Small intestine (tissue), 16 donors: ENCODE results near the gene AGPAT1. TPM values are rescaled to one million over a fixed set of nuclear protein-coding genes. Genes with fewer than 3 reads are reported as not detected.

Experiments used
- DNase-seq, 2 donors: peaks; one replicate each; pipeline versions ENCODE4 v3.0.0 to v3.0.0-alpha.2; 2013
- FAIRE-seq: peaks from 2 replicates; lab custom pipeline; 2012; peaks lifted over from hg19 to GRCh38; lab: Jason Lieb, UNC
- H3K27ac ChIP-seq, 3 donors: one replicate each; pipeline ENCODE4 v1.5.1; 2013; ENCODE audit warnings: low read length in 2 of 3, mild to moderate bottlenecking in 2 of 3, control low read depth in 1 of 3, inconsistent platforms in 1 of 3, low read depth in 1 of 3, moderate library complexity in 1 of 3
- H3K27me3 ChIP-seq, 3 donors: one replicate each; pipeline ENCODE4 v1.6.1; 2013; ENCODE audit warnings: low read length in 3 of 3, inconsistent platforms in 1 of 3; ENCODE audit not compliant: control insufficient read depth in 3 of 3, insufficient read depth in 3 of 3
- H3K36me3 ChIP-seq, 3 donors: one replicate each; pipeline ENCODE4 v1.6.1; 2013; ENCODE audit warnings: low read length in 3 of 3, inconsistent platforms in 1 of 3, low read depth in 1 of 3, mild to moderate bottlenecking in 1 of 3, moderate library complexity in 1 of 3; ENCODE audit not compliant: control insufficient read depth in 3 of 3, insufficient read depth in 2 of 3
- H3K4me1 ChIP-seq, 3 donors: one replicate each; pipeline ENCODE4 v1.6.1; 2013; ENCODE audit warnings: low read length in 2 of 3, inconsistent platforms in 1 of 3, low read depth in 1 of 3, mild to moderate bottlenecking in 1 of 3, moderate library complexity in 1 of 3; ENCODE audit not compliant: control insufficient read depth in 3 of 3, insufficient read depth in 2 of 3
- H3K4me3 ChIP-seq, 3 donors: one replicate each; pipeline ENCODE4 v1.5.1; 2013; ENCODE audit warnings: low read length in 3 of 3, control low read depth in 1 of 3, inconsistent platforms in 1 of 3, low read depth in 1 of 3, mild to moderate bottlenecking in 1 of 3, moderate library complexity in 1 of 3
- H3K9me3 ChIP-seq, 2 donors: one replicate each; pipeline ENCODE4 v1.6.1; 2013; ENCODE audit warnings: low read depth in 1 of 2, low read length in 1 of 2; ENCODE audit not compliant: control insufficient read depth in 2 of 2, insufficient read depth in 1 of 2
- WGBS, 3 donors: extraction: QIAGEN DNeasy Blood & Tissue Kit; methylation state at CpG; one replicate each; pipeline ENCODE4 v1.1.7; 2013; 5-methylcytosine and 5-hydroxymethylcytosine counted together
- long read RNA-seq, 10 donors: transcript quantifications; one replicate each; lab custom pipeline, GENCODE V29; 2026
- polyA plus RNA-seq, 4 donors: library from polyadenylated mRNA; stranded (reverse) in 3 of 4; unstranded in 1 of 4; fragments of 200-250 nt in 3 of 4; fragments of 120-200 nt in 1 of 4; gene quantifications; one replicate each; pipeline versions ENCODE4 v1.2.1 to v1.2.3, GENCODE V29; 2013
- donor health status: healthy with polysubstance abuse.
- donor health status: control.
- donor health status: control.
- donor health status: Bipolar disorder and iron deficiency.
- donor health status: healthy.

The AGPAT1 gene, protein sequence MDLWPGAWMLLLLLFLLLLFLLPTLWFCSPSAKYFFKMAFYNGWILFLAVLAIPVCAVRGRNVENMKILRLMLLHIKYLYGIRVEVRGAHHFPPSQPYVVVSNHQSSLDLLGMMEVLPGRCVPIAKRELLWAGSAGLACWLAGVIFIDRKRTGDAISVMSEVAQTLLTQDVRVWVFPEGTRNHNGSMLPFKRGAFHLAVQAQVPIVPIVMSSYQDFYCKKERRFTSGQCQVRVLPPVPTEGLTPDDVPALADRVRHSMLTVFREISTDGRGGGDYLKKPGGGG
- 100 to 1,000 TPM in 1 of 4 donors, 10 to 100 TPM in 3; 41.9 to 112 (median 63.2) TPM for polyA plus RNA-seq
- long read RNA-seq, donor 1, transcript AGPAT1-206 (7 exons, 2,496 nt), result major isoform, 20 of 284 reads
- long read RNA-seq, donor 1, transcript AGPAT1-203 (7 exons, 2,234 nt), result minor isoform, 17 of 284 reads
- long read RNA-seq, donor 1, partial matches to known transcripts, result 74 of 284 reads
- long read RNA-seq, donor 1, other reads (novel, unspliced or antisense), result 173 of 284 reads
- long read RNA-seq, donor 2, partial matches to known transcripts, result 0 of 7 reads
- long read RNA-seq, donor 2, other reads (novel, unspliced or antisense), result 0 of 7 reads
- long read RNA-seq, donor 3, transcript AGPAT1-206 (7 exons, 2,496 nt), result minor isoform, 5 of 16 reads
- long read RNA-seq, donor 3, transcript AGPAT1-203 (7 exons, 2,234 nt), result major isoform, 11 of 16 reads
- long read RNA-seq, donor 3, partial matches to known transcripts, result 0 of 16 reads
- long read RNA-seq, donor 3, other reads (novel, unspliced or antisense), result 0 of 16 reads
- long read RNA-seq, donor 4, result 0 reads
- long read RNA-seq, donor 5, partial matches to known transcripts, result 0 of 1 reads
- long read RNA-seq, donor 5, other reads (novel, unspliced or antisense), result 0 of 1 reads
- long read RNA-seq, donor 6, transcript AGPAT1-206 (7 exons, 2,496 nt), result minor isoform, 7 of 22 reads
- long read RNA-seq, donor 6, transcript AGPAT1-203 (7 exons, 2,234 nt), result major isoform, 14 of 22 reads
- long read RNA-seq, donor 6, partial matches to known transcripts, result 0 of 22 reads
- long read RNA-seq, donor 6, other reads (novel, unspliced or antisense), result 0 of 22 reads
- long read RNA-seq, donor 7, transcript AGPAT1-203 (7 exons, 2,234 nt), result major isoform, 22 of 27 reads
- long read RNA-seq, donor 7, partial matches to known transcripts, result 0 of 27 reads
- long read RNA-seq, donor 7, other reads (novel, unspliced or antisense), result 0 of 27 reads
- long read RNA-seq, donor 8, partial matches to known transcripts, result 0 of 1 reads
- long read RNA-seq, donor 8, other reads (novel, unspliced or antisense), result 0 of 1 reads
- long read RNA-seq, donor 9, partial matches to known transcripts, result 0 of 4 reads
- long read RNA-seq, donor 9, other reads (novel, unspliced or antisense), result 0 of 4 reads
- long read RNA-seq, donor 10, transcript AGPAT1-206 (7 exons, 2,496 nt), result minor isoform, 6 of 28 reads
- long read RNA-seq, donor 10, transcript AGPAT1-203 (7 exons, 2,234 nt), result major isoform, 16 of 28 reads
- long read RNA-seq, donor 10, partial matches to known transcripts, result 5 of 28 reads
- long read RNA-seq, donor 10, other reads (novel, unspliced or antisense), result 0 of 28 reads

DNA sequence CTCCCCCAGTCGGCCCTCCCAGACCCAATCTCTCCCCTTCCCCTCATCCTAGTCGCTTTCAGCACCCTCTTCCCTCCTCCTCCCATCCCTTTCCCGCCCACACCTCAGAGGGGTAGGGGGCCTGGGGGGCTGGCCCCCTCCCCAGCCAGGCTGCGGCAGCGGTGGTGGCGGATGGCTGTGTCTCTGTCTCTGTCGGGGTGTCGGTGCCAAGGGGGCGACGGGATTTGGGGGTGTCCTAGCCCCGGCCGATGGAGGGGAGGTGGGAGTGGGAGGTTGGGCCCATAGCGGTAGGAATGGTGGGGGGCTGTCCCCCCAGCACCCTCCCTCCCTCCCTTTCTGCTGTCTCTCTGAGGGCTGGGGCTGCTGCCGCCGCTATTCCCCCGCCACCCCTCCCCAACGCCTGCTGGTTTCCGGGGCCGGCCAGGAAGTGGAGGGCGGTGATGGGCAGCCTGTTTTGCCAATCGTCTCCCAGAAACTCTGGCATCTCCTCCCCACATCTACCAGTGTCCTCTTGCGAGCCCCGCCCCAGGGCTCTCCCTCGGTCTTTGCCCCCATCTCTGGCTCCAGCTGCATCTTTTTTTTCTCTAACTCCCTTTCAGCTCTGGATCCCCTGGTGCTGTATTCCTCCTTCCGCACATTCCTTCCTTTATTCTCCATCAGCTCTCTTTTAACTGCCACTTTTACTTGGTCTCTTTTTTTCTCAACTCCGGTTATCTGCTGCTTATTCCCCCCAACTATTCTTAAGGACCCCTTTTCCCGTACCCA, at the start of gene AGPAT1:
Gene AGPAT1 (minus strand): TSS at position 374 of the 765 bp plus-strand sequence. CDS start 4,588 bp downstream, outside the sequence.
- peak; percentile 98 to 99 for DNase-seq
- Histone ChIP-seq H3K4me3 (peak within 1 kb of the TSS; percentile 81 to 94 (median 82)), H3K36me3 (peaks cover 0 to 19% (median 1%) of the 10 kb centered on the region in 3 donors), H3K27me3 (no peaks in the 10 kb centered on the region), H3K9me3 (no peaks in the 10 kb centered on the region), H3K27ac (peak within 1 kb of the TSS; percentile 92 to 98 (median 95)), H3K4me1 (peaks cover 0 to 32% (median 12%) of the 10 kb centered on the region in 3 donors)
- WGBS, 3 donors, result 0 to 1% (median 1%) methylated on average over 20 to 27 of the region's 27 CpGs
- no peak for FAIRE-seq

DNA sequence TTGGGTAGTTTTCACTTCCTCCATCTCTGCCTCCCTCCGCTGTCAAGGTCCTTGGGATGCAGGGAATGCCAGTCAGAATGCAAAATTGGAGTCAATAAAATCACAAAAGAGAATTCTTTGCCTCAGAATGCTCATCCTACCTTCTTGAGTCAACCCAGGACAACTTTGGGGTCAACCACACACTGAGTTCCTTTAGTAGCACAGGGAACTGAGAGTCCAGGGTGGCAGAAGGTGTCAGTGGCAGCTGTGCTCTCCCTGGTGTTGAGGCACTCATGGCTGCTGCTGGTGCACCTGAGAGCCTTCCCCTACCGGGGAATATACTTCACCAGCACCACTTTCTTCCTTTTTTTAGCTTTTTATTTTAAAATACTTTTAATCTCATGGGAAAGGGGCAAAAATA, 48.8 kb upstream of the AGPAT1 start:
- no peak for DNase-seq
- Histone ChIP-seq H3K27me3 (no peaks in the 10 kb centered on the region), H3K9me3 (no peaks in the 10 kb centered on the region), H3K4me3 (no peak overlapping the region), H3K4me1 (no peaks in the 10 kb centered on the region), H3K27ac (no peak overlapping the region), H3K36me3 (no peaks in the 10 kb centered on the region)
- FAIRE-seq, result no peak
- WGBS, 3 donors, result 73 to 85% (median 75%) methylated on average over 2 of the region's 2 CpGs

DNA sequence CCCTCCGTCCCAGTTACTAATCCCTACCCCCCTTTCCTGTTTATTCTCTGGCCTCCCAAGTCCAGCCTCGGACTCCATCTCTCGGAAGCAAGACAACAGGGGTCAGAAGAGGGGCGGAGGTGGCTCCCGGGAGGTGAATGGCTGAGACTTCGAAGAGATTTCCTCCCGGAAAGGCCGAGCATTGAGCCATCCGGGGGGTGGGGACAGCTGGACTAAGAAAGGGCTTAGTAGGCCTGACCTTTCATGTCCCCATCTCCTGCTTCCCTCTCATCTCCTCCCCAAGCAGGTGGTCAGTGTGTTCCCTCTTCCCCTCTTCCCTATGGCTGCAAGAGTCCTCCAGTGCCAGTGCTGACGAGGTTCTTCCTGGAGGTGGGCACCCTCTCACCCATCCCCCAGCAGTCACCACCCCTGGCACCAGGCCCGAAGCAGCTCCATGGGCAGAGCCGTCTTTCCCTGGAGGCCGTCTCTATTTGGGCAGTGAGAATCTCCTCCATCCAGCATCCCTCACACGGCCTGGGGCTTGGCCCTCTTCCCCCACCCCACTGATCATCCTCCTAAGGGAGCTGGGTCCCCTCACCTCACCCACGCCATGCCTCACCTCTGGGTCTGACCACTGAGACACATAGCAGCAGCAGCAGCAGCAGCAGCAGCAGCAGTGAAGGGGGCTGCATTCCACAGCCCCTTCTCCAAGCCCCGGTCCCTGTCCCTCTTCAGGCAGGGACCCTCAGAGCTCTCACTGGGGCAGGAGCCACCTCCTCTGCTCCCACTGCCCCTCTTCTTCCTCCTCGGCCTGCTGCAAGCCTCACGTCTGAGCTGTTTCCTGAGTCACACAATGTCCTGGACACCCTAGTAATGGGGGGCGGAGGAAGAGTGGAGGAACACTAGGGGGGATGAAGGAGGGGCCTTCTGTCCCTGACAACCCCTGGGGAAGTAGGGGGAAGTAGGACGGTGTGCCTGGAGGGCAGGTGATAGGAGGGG, 47.7 kb upstream of the AGPAT1 start, which contains the start of gene NOTCH4:
Gene NOTCH4 (minus strand): TSS at position 810 of the 978 bp plus-strand sequence. CDS start 139 bp downstream, at position 671.
- Histone ChIP-seq H3K4me1 (no peaks in the 10 kb centered on the region), H3K27me3 (peaks cover 0 to 1% (median 0%) of the 10 kb centered on the region in 3 donors), H3K9me3 (no peaks in the 10 kb centered on the region), H3K36me3 (no peaks in the 10 kb centered on the region), H3K4me3 (no peak within 1 kb of the TSS), H3K27ac (peak within 1 kb of the TSS in 1 of 3 donors; percentile 39)
- no peak for DNase-seq
- no peak for FAIRE-seq
- whole genome bisulfite sequencing, 3 donors, result 54 to 72% (median 69%) methylated on average over 20 of the region's 20 CpGs

DNA sequence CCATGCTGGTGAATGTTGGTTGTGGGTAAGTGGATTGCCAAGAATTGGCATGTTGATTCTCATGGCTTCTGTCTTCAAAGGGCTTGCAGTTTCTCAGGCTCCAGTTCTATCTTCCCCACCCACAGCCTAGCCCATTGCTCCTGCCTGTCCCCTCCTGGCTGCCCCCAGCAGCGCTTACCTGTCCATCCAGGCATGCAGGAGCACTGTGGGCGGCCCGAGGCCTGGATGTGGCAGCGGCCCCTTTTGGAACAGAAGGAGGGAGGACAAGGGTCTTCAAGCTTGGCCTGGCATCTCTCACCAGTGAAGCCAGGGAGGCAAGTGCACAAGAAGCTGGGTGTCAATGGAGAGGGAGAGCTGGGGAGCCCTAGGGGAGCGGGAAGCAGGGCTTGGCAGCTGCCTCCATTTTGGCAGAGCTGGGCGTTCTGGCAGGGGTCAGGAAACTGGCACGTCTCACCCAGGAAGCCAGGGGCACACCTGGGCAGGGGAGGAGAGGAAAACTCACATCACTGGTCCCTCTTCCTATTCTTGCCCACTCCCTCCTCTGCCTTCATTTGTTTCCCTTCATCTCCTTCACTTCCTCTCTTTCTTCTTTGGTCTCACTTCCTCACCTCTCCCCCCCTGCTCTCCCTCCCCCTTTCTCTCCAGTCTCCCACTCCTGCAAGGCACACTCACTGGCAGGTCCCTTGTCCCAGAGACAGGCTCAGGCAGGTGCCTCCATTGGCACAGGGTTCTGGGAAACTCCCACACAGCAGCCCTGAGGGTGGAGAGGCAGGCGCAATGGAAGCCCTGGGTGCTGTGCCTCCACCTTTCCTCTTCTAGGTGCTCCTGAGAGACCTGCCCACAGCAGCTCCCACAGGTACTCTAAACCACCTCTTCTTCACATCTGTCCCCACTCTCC, 46.7 kb upstream of the AGPAT1 start:
- no peak for FAIRE-seq
- H3K36me3 ChIP-seq, result no peaks in the 10 kb centered on the region
- H3K4me1 ChIP-seq, result no peaks in the 10 kb centered on the region
- H3K27ac ChIP-seq, result no peak overlapping the region
- no peak for DNase-seq
- no peaks in the 10 kb centered on the region for H3K9me3 ChIP-seq
- no peak overlapping the region for H3K4me3 ChIP-seq
- WGBS, 3 donors, result 80 to 88% (median 88%) methylated on average over 7 to 8 of the region's 8 CpGs
- peaks cover 0 to 2% (median 0%) of the 10 kb centered on the region in 3 donors for H3K27me3 ChIP-seq

DNA sequence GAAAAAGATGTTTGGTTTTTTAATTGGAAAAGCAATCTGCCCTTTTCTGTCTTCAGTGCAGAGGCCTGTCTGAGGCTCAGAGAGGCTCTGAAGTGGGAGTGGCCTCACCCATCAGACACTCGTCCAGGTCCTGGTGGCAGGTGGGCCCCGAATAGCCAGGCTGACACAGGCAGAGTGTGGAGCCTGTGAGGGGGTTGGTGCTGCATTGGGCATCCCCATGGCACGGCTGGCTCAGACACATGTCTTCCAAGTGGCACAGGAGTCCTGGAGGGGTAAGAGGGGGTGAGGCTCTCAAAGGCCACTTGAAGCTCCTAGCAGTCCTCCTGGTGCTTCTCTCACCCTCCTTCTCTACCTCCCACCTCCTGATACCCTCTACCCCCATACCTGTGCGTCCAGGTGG, 44.1 kb upstream of the AGPAT1 start:
- Histone ChIP-seq H3K4me3 (no peak overlapping the region), H3K9me3 (no peaks in the 10 kb centered on the region), H3K27ac (no peak overlapping the region), H3K36me3 (no peaks in the 10 kb centered on the region), H3K4me1 (no peaks in the 10 kb centered on the region), H3K27me3 (peaks cover 0 to 2% (median 0%) of the 10 kb centered on the region in 3 donors)
- no peak for DNase-seq
- 73 to 80% (median 75%) methylated on average over 3 to 4 of the region's 4 CpGs for WGBS, 3 donors
- FAIRE-seq, result no peak

DNA sequence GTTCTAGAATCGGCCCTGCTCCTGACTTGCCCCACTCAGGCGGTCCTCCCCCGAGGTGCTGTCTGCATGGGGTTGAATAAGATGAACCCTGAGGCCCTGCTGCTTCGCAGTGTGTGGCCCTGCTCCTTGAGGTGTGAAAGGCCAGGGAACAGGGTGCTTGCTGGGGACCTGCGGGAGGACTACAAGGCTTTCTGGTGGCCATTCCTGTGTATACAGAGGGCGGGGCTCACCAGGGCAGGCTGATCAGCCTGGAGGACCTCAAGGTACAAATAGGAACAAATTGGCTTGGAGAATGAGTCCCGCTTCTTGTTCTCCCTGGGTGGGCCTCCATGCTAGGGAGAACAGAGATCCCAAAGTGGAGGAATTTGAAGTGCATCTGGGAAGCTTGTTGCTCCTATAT, 42.3 kb upstream of the AGPAT1 start:
- Histone ChIP-seq H3K27ac (no peak overlapping the region), H3K4me1 (no peaks in the 10 kb centered on the region), H3K4me3 (no peak overlapping the region), H3K36me3 (no peaks in the 10 kb centered on the region), H3K27me3 (peaks cover 0 to 2% (median 0%) of the 10 kb centered on the region in 3 donors), H3K9me3 (no peaks in the 10 kb centered on the region)
- WGBS, 3 donors, result 74 to 80% (median 77%) methylated on average over 7 of the region's 7 CpGs
- no peak for FAIRE-seq
- no peak for DNase-seq
